ENCODE data around the gene PRSS38.

PRSS38 gene

DNA sequence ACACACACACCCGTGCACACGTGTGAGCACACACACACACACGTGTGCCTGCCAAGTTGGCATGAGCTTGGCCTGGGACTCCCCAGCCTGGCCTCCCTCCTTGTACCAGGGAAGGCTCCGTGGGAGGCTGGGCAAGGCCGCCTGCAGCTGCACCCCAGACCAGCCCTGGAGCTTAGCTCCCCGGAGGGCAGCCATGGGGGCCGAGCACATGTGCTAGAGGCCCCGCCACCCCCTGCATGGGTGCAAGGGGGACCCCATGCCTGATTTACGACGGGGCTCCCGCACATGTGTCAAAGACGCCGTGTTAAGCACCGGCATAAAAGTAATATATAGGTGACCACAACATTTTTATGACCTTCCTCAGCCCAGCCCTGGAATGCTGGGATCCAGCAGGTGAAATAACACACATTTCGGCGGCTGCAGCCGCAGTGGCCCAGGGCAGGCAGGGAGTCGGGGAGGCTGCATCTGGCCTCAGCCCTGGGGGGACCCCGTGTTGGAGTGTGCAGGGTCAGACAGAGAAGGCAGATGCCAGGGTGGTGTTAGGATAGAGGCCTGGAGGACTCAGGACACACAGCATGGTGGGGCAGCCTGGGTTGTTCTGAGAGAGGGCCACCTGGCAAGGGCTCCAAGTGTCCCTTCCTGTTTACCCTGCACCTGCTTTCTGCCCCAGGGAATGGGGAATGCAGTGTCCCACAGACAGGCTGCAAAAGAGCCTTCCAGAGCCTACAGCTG lies 75.9 kb downstream of the PRSS38 start:
- Histone ChIP-seq H3K27ac (ENCODE audit: low read length) (no peak overlapping the region), H3K36me3 (ENCODE audit: control insufficient read depth, low read depth, low read length) (no peaks in the 10 kb centered on the region), H3K9me3 (ENCODE audit: control insufficient read depth, low read depth, low read length) (no peaks in the 10 kb centered on the region), H3K4me3 (ENCODE audit: low read length) (no peak overlapping the region), H3K4me1 (ENCODE audit: control insufficient read depth, low read depth, low read length) (no peaks in the 10 kb centered on the region), H3K27me3 (ENCODE audit: control insufficient read depth, insufficient read depth, low read length) (no peaks in the 10 kb centered on the region), H3K9ac (ENCODE audit: low read length) (no peak overlapping the region)

DNA sequence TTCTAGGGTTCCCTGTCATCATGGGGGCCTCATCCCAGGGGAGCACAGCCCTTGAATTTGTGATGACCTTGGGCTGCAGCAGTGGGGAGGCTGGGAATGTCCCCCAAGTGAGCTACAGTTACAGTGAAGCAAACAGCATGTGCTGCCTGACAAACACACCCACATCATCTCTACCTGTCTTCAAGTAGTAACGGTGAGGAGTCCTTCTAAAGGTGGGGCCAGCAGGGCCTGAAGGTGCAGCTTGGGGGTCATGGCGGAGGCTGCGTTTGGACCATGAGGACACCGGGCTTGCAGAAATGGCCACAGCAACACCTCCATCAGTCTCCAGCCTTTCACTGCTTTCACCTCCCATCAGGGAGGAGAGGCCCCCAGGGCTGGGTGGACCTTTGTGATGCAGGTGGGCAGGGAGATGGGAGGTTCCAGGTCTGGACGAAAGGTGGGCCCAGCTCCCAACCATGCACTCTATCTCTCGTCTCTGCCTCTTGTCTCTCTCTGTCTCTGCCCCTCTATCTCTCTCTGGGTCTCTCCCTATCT lies 76.5 kb downstream of the PRSS38 start:
- Histone ChIP-seq H3K4me3 (ENCODE audit: low read length) (no peak overlapping the region), H3K27ac (ENCODE audit: low read length) (no peak overlapping the region), H3K9ac (ENCODE audit: low read length) (no peak overlapping the region), H3K9me3 (ENCODE audit: control insufficient read depth, low read depth, low read length) (no peaks in the 10 kb centered on the region), H3K4me1 (ENCODE audit: control insufficient read depth, low read depth, low read length) (no peaks in the 10 kb centered on the region), H3K27me3 (ENCODE audit: control insufficient read depth, insufficient read depth, low read length) (no peaks in the 10 kb centered on the region), H3K36me3 (ENCODE audit: control insufficient read depth, low read depth, low read length) (no peaks in the 10 kb centered on the region)

GRCh38 chr1:227892489-227893299 lies 77.2 kb downstream of the PRSS38 start:
- Histone ChIP-seq H3K4me3 (ENCODE audit: low read length) (no peak overlapping the region), H3K9ac (ENCODE audit: low read length) (no peak overlapping the region), H3K27ac (ENCODE audit: low read length) (no peak overlapping the region), H3K27me3 (ENCODE audit: control insufficient read depth, insufficient read depth, low read length) (no peaks in the 10 kb centered on the region), H3K4me1 (ENCODE audit: control insufficient read depth, low read depth, low read length) (no peaks in the 10 kb centered on the region), H3K9me3 (ENCODE audit: control insufficient read depth, low read depth, low read length) (no peaks in the 10 kb centered on the region), H3K36me3 (ENCODE audit: control insufficient read depth, low read depth, low read length) (no peaks in the 10 kb centered on the region)

DNA sequence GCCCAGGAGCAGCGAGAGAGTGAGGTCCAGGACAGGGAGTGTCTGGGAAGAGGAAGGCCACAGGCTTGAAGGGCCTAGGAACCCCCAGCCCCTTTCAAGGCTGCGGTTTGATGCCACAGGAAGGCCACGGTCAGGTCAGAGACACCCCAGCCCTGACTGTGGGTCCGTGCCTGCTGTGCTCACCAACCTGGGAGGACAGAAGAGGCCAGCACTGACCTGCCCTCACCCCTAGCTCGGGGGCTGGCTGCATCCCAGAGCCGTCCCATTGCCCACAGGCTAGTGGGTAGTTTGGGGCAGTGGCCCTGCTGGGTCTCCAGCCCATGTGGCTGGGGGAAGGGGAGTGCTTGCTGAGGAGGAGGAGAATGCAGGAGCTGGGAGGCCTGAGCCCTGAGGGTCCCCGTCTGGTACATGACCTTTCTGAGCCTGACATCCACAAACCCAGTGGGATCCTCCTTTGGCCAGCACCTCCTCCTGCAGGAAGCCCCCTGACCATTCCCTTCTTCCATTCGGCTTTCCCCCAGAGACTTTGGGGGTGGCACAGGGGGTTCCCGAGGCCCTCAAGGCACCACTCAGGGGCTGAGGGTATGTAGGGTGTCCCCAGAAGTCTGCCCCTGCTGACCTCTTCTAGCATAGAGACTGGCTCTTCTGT lies 77.9 kb downstream of the PRSS38 start:
- Histone ChIP-seq H3K4me1 (ENCODE audit: control insufficient read depth, low read depth, low read length) (no peaks in the 10 kb centered on the region), H3K4me3 (ENCODE audit: low read length) (no peak overlapping the region), H3K36me3 (ENCODE audit: control insufficient read depth, low read depth, low read length) (no peaks in the 10 kb centered on the region), H3K9ac (ENCODE audit: low read length) (no peak overlapping the region), H3K9me3 (ENCODE audit: control insufficient read depth, low read depth, low read length) (no peaks in the 10 kb centered on the region), H3K27me3 (ENCODE audit: control insufficient read depth, insufficient read depth, low read length) (no peaks in the 10 kb centered on the region), H3K27ac (ENCODE audit: low read length) (no peak overlapping the region)

GRCh38 chr1:227893949-227894721 lies 78.7 kb downstream of the PRSS38 start:
- Histone ChIP-seq H3K9ac (ENCODE audit: low read length) (no peak overlapping the region), H3K27me3 (ENCODE audit: control insufficient read depth, insufficient read depth, low read length) (no peaks in the 10 kb centered on the region), H3K27ac (ENCODE audit: low read length) (no peak overlapping the region), H3K4me3 (ENCODE audit: low read length) (no peak overlapping the region), H3K9me3 (ENCODE audit: control insufficient read depth, low read depth, low read length) (no peaks in the 10 kb centered on the region), H3K4me1 (ENCODE audit: control insufficient read depth, low read depth, low read length) (no peaks in the 10 kb centered on the region), H3K36me3 (ENCODE audit: control insufficient read depth, low read depth, low read length) (no peaks in the 10 kb centered on the region)

DNA sequence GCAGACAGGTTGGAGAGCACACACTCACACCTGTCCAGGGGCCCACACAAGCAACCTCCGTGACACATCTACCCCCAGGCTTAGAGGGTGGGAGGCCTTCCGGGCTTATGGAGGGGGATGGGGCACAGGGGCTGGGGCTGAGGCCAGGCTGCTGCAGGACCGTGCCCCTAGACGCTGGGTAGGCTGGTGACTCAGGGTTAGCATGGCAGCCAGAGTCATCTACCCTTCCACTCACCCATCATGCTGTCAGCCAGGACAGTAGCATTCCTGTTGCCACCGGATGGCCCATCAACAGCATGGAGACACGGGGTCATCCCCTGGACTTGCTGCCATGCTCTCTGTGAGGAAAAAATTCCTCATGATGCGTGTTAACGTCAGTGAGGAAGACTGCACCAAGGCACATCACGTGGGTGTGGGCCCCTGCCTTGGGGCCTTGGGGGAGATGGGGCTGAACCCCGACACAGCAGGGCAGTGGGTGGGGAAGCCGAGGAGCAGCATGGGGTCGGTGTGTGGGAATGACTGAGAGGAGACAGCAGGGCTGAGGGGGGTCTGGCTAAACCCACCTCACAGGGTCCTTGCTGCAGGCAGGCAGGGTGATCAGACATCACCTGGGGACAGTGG lies 79.5 kb downstream of the PRSS38 start:
- H3K36me3 ChIP-seq (ENCODE audit: control insufficient read depth, low read depth, low read length), result no peaks in the 10 kb centered on the region
- no peaks in the 10 kb centered on the region for H3K4me1 ChIP-seq (ENCODE audit: control insufficient read depth, low read depth, low read length)
- no peak overlapping the region for H3K9ac ChIP-seq (ENCODE audit: low read length)
- no peaks in the 10 kb centered on the region for H3K9me3 ChIP-seq (ENCODE audit: control insufficient read depth, low read depth, low read length)
- no peaks in the 10 kb centered on the region for H3K27me3 ChIP-seq (ENCODE audit: control insufficient read depth, insufficient read depth, low read length)
- no peak overlapping the region for H3K4me3 ChIP-seq (ENCODE audit: low read length)
- no peak overlapping the region for H3K27ac ChIP-seq (ENCODE audit: low read length)

All from iPS-18a (cell line).